Islet precursor cell (in vitro differentiated cells): ENCODE measurements around the gene PALLD.

Source experiments
- DNase-seq: peaks from one replicate; pipeline ENCODE4 v3.0.0-alpha.2; 2018

PALLD gene

DNA sequence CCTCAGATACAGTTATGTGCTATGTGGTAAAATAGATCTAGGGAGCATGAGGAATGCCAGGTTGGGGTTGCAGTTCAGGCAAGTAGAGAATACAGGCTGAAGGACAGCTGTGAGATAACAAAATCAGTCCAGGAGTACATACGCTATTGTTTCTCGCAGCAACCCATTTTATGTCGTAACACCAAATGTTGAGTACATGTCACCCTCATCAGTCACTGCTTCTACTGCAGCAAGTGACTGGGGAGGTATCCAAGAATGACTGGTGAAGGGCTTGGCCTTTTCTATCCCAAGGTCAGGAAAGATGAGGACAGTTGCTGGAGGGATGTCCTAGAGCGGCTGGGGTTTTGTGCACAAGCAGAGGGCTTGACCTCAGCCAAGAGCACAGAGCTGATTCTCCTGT, 341.1 kb downstream of the PALLD start:
- DNase-seq: no peak

DNA sequence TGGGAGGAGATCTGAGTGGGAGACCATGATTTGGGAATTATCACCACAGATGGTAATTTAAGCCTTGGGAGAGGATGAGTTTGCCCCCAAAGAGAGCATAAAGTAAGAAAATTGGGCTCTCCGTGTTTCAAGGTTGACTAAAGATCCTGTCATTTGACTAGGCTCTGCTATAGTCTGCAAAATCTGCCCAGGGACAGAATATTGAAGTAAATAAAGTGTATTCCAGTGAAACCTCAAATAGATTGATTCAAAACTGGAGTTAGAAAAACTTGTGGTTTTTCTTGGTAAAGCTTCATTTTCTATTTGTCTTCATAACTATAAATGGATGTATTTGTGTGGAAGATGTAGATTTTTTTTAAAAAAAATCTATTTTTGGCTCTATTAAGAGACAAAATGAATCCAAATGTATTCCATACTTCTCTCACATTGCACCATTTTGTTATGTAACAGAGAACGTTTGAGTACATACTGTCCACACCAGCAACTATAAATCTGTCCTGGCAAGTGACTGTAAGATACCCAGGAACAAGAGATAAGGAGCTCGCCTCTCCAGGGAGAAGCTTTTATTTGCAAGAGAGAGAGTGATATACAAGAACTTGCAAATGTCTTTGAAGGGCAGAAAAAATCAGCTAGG, 343.0 kb downstream of the PALLD start:
- no peak for DNase-seq

DNA sequence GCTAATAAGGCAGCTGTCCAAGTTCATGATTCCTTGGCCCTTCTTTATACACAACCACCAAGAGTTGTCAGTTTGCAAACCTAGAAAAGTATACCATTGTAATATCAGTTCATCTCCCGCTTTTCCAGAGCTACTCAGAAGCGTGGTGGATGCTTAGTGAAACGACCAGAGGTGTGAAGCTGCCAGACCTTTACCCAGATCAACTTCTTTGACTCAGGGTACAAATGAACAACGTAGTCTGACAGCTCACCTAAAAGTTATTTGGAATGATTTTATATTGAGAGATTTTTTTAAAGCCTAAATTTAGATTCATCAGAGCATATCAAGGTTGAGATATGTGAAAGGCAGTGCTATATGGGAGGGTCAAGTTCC, 343.5 kb downstream of the PALLD start:
- no peak for DNase-seq

DNA sequence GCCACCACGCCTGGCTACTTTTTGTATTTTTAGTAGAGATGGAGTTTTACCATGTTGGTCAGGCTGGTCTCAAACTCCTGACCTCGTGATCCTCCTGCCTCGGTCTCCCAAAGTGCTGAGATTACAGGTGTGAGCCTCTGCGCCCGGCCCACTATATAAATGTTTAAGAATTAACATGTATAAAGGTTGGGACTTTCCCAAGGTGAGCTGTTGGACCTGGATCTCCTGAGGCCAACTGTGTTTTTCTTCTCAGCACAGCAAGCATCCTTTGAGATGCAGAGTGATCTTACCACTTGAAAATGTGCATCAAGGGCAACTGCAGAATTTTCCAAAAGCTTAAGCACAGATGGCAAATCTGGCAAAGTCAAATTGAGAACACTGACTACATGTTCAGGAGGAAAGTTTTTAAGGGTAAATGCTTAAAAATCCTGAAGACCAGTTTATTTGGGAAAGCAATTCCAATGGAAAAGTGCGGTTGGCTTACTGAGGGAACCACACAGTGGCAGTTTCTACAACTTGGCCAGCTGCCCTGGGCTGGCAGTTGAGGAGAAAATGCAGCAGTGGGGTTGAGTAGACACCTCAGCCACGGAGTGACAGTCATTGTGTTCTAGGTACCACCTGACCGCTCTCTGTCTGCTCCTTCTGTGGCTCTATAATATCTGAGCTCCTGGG, 344.3 kb downstream of the PALLD start:
- DNase-seq: no peak

DNA sequence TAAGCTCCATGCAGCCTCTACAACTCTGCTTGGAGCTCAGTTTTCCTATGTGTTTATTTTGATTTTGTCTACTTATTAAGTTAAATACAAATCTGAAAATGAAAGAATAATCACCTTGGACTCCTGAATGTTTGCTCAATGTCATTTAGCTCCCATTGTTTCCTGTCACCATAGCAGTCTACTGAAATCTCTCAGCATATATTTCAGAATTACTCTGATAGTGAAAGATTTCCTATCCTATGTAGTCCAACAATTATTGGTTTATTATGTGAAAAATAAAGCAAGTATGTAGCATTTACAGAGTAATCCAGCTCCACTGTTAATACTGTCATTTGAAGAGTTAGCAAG, 344.8 kb downstream of the PALLD start:
- DNase-seq: no peak

DNA sequence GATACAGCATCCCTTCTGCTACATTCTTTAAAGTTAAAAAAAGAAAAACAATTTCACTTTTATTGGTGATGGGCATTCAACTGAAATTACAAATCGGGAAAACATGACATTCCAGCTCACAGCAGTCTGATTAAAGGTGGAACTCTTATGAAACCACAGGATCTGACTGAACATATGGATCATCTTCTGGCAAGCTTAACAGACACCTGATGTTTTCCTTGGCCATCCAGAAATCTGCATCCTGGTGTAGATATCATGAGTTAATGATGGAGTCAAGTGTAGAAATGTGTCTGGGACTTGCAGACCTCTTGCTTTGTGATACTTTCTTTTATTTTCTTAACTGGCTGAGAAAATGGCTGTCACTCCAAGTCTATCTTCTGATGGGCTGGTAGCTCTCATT, 345.3 kb downstream of the PALLD start:
- no peak for DNase-seq

DNA sequence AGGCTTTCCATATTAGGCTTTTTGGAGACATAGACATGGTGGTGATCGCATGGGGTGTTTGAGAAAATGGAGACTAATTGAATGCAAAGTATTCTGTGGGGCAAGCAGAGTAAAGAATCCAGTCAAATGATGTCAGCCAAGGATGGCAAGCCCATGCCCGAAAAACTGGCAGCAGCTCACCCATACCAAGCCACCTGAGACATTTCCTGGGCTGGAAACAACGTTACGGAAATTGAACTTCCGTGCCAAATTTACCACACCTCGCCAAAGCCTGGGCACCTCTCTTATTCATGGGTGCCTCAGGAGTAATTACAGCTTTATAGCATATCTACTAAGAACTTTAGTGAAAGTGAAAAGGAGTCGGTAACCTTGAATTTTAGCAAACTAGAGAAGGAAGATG, 346.8 kb downstream of the PALLD start:
- no peak for DNase-seq

DNA sequence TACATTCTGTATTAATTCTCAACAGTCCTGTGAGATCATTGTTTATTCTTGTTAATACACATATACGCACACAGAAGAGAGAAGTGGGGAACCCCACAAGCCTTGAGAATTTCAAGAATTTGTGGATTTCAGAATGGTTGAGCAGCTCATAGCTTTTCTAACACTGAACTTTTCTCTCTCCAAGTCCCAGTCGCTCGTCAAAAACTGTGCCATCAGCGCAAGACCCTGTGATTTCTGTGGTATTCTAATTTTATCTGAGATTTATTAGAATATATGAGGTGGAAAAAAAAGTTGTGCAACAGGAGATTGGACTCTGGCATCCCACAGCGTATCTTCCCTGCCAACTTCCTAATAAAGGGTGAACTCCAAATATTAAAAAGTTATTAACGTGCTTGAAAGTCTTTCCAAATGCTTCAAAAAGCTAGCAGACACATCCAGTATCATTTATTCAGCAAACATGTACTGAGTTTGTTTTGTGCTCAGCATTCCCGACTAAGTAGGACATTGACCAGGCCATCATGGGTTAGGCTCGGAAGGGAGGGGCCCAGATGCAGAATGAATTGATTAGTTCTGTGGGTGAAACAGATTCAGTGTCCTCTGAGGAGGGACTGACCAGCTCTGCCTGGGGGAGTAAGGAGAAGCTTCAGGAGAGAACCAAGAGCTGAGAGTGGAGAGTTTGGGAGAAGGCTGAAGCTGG, 347.6 kb downstream of the PALLD start:
- no peak for DNase-seq

DNA sequence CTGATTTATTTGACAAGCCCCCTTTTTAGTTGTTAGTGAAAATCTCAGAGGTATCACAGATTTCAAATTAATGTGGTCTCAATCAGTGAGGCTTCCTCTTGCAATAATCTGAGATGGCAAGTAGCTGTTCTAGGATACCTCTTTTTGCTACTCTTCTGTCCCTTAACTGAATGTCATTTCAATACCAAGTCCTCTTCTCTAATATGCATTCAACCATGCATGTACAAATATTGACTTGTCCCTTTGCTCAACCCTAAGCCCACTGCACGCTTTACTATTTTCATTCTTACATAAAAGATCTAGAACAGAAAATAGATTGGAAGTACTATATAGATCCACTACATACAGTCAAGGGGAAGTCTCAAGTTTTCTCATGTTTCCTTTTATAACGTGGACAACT, 349.0 kb downstream of the PALLD start:
- DNase-seq: no peak

DNA sequence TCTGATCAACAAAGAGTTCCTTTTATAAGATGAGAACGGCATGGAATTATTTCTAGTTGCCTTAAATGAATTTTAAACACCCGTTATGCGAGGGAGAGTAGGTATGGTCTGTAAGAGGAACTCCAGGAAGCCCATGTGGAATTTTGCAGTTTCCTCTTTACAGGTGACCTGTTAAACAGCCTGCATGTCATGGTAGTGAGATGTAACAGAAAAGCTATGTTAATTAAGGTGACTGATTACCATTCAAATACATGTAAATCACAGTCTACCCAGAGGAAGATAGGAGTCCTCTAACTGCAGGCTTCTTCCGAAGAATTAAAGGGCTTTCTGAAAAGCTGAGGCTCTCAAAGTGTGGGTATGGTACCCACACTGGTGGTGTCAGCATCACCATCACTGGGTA, 349.6 kb downstream of the PALLD start:
- DNase-seq: no peak

DNA sequence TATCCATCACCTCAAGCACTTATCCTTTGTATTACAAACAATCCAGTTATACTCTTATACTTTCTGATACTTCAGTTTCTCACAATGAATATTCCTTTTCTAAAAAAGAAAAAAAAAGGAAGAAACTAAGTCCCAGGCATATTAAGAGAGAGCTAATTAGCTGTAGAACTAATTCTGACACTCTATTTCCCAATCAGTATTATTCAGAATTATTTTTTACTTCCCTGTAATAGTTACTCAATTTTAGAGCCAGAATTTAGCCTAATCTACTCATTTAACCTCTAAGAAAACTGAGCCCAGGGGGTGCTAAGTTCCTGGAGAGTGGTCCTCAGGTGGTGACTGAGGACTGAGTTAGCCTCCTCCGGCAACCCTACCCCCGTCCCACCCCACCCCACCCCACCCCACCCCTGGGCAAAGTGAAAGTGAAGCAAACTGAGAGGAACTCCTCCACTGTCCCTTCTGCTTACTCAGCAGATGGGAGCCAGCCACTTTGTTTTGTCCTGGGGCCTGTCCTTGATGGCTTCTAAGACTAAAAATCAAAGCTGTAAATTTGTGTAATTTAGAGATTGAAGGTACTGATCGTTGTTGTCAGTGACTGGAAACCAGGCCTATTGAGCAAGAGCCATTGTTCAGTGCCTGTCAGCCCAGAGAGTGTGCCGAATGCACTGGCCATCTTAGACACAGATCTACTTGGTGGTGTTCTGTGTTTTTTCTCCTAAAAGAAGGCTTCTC, 351.1 kb downstream of the PALLD start:
- peak; percentile 84 for DNase-seq

DNA sequence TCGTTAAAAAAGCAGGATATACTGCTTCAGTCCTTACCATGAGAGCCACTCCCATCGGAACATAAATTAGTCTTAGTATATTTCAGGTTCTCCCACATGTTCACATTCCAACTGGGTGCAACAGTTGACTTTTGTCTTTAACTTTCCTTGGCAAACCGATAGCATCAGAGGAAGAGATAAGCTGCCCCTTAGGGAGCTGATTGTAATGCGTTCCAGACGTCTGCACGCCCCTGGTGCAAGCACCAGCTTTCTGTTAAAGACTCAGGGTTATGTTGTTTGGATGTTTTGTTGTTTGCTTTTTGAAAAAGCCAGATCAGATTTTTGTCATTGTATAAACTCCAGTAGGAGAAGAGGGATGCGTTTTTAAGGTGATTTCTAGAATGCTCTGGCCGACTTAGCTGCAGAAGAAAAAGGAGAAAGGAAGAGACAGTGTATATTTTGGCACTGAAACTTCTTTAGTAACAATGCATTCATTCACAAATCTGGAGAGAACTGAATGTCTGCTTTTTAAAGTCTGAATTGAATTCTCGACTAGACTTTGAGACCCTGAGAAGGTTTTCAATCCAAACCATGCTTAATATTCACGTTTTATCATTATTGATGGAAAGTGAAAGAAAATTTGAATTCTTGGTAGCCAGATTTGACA, 352.3 kb downstream of the PALLD start:
- peak; percentile 85 for DNase-seq

DNA sequence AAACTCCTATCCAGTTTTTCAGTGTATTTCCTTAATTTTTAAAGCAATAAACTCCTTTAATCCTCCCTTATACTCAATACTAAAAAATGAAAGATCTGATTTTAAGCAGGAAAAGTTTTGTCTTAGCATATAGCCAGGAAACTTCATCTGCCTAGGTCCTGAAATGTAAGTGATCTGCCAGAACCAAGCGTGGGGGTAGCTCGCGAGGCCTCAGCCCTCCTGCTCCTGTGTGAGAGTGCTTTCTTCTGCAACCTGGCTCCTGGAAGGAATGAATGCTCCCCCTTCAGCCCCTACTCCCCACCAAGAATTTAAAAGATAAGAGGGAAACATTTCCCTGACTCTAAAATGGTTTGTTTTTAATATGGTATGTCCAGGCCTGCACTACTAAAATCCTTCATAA, 353.1 kb downstream of the PALLD start:
- DNase-seq: no peak

DNA sequence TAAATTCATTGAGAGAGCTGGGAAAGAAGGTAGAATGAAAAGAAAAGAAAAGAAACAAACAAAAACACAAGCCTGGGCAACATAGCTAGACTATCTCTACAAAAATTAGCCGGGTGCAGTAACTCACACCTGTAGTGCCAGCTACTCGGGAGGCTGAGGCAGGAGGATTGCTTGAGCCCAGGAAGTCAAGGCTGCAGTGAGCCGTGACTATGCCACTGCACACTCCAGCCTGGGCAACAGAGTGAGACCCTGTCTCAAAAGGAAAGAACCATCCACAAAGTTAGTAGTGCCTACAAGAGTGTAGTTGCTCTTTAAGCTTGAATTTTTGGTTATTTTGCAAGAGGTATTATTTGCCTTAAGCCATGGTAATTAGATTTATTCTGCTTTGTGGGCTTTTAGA, 355.5 kb downstream of the PALLD start:
- no peak for DNase-seq

DNA sequence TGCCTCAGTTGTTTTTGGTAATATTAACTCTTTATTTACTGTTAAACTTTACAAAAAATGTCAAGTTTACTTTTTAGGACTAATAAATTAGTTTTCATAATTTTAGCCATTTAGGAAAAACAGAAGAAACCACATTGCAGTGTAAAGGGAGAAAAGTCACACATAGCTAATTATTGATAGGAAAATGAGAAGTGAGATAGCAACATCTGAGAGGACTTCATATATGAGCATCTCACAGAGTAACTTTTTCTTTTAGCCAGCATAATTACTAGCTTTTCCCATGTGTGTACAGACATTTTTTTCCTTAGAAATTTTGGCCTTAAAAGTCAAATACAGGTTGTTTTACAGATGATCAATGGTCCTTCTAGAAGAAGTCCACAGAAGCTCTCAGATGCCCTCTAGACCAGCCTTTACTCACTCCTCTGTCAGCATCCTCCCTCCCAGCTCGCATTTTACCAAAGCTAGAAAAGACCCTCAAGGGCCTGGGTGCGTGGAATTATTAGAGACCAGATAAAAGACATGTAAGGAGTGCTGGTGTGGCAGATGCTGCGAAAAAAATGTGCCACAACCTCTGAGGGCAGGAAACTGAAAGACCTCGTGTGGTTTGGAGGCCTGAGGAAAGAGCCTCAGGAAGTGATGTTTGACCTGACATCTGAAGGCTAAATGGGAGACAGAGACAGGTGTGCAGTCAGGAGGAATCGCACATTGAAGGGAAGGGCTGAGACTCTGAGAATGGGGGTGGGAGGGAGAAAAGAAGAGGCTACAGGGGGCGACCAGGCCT, 356.3 kb downstream of the PALLD start:
- DNase-seq: no peak

DNA sequence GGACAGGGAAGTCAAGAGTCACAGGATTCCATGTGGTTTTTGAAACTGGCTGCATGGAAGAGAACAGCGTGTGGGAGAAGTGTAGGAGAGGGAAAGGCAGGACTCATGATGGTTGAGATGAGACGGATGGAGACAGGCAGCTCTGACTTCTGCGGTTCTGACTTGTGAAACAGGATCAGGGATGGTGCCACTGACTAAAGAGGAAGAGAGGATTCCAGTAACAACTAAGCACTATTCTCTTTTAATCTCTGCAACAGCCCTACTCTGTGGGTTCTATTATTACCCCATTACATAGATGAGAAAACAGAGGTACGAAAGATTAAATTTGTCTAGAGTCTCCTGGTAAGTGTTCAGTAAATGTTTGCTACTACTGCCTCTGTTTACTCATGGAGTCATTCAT, 356.9 kb downstream of the PALLD start:
- no peak for DNase-seq

DNA sequence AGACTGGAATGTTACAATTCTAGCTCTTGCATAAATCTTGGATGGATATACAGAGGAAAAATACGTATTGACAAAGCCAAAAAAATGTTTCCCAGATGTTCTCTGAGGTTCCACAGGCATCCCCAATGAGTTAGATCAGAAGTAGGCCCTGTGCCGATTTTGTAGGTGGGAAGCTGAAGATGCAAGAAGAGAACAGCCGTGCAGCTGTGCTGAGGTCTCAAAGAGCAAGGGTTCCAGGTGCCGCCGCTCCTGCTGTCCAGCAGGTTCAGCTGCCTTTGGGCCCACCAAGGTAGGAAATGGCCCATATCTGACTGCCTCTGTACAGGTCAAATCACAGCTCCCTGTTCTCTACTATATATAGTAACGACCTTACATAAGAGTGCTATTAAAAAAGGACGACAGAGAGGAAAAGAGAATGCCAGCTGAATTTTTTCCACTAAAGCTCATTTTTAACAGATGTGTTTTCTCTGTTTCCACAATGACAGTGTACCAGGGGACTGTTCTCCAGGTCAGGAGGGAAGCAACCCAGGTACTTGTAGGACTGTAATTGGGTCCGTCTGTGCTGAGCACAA, 357.6 kb downstream of the PALLD start:
- no peak for DNase-seq

DNA sequence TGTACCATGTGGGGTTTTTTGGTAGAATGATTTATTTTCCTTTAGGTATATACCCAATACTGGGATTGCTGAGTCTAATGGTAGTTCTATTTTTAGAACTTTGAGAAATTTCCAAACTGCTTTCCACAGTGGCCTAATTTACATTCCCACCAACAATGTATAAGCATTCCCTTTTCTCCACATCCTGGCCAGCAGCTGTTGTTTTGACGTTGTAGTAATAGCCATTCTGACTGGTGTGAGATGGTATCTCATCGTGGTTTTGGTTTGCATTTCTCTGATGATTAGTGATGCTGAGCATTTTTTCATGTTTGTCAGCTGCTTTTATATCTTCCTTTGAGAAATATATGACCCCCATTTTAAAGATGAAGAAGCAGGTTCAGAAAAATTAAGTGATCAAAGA, 359.5 kb downstream of the PALLD start:
- no peak for DNase-seq

DNA sequence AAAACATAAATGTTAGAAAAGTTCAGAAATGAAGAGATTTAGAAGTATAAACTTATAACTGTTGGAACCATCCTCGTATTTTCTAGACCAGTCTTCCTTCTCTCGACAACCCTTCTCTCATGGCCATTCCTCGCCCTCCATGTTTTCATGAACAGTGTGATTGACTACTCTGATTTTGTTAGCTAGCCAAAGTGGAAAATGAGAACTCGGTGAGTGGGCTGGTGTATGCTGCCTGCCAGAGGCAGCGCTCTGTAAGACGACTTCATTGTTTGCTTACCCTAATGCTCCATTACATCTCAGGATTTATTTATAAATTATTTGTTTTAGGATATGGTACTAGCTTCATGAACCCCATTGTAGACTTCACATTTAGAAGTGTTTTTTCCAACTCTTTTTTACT, 360.2 kb downstream of the PALLD start:
- no peak for DNase-seq

DNA sequence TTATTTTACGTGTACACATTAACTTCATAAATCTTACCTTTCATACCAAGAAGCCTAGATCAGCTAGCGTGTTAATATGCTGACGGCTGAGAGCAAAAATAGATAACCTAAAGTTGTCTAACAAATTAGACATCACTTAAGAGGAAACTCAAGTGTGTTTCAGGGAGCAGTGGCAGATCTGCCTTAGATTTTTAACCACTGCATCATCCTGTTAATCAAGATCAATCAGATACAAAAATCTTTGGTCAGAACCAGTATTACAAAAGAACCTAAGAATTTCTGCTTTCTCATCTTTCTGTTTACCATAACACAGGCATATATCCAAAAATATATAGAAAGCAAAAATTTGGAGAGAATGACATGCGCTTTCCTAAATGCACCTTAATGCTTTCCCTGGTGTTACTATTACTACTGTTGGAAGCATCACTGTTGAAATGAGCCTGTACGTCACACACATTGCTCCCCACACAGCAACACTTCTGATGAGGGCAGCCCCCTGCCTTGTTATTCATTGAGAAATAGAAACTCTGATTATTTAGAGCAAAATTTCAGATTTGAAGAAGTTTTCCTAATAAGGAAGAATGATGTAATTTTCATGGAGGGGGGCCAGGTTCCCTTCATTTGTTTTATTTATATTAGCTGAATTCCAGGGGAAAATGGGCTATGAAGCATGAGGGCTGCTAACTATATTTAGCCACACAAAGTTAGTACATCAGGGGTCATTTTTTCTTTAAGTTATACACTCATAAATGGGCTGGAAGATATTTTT, 360.9 kb downstream of the PALLD start:
- DNase-seq: no peak

DNA sequence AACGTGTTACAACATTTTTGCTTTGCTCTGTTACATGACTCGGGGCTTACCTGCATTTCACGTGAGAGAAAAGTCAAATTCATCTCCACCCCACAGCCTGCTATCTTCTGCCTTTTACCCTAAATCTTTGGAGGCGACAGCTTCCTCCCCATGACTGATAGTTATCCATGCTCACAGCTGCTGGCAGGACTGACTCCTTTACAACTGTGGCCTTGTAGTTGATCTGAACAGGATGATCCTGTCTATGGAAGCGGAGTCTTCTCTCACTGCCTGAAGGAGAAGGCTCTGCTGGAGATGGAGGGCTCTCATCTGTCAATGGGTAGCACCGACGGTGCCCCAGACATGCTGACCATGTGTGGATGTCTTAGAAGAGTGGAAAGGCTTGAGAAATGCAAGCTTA, 362.2 kb downstream of the PALLD start:
- no peak for DNase-seq
